ENCODE data around the gene GOLT1B. TPM values are rescaled to one million over a fixed set of nuclear protein-coding genes. Genes with fewer than 3 reads are reported as not detected.

GOLT1B gene
- total and polyA plus RNA-seq, 2 of the 8 experiments (the other 6 are each of a cell fraction or from before 2014, with no cell fraction given), result 18.3 to 38.3 TPM

GRCh38 chr12:21538061-21538653 is 36.6 kb downstream of the GOLT1B start:
- WGBS, 2 experiments (ENCODE audit: extremely low coverage in 1 of 2, insufficient coverage in 1 of 2, insufficient read length in 1 of 2, insufficient replicate concordance in 2 of 2, low coverage in 1 of 2, low lambda C conversion rate in 2 of 2, missing lambda C conversion rate in 1 of 2), result 87% methylated on average over 5 of the region's 5 CpGs; no CpG with 5 or more reads in 1 of the 2 experiments
- Histone ChIP-seq H3K4ac (replicated peaks; ENCODE audit: insufficient read length, low read depth, low read length) (no peak overlapping the region), H3K27ac (ENCODE audit: low read depth, low read length) (no peak overlapping the region), H2AK5ac (ENCODE audit: low read depth, low read length) (no peak overlapping the region; the same call in 1 of the 2 replicates), H3K14ac (ENCODE audit: insufficient read length) (no peak overlapping the region), H3K18ac (ENCODE audit: extremely low read depth, low read length) (no peak overlapping the region), H3K23ac (ENCODE audit: insufficient read length) (no peak overlapping the region), H2BK20ac (ENCODE audit: low read length) (no peak overlapping the region), H2BK12ac (ENCODE audit: low read depth, low read length) (no peak overlapping the region), H3K23me2 (ENCODE audit: low read depth, low read length) (no peaks in the 10 kb centered on the region; the same call in 1 of the 2 replicates), H3K9ac (replicated peaks in 1 of 4; ENCODE audit: extremely low read depth in 1 of 4, low read depth in 3 of 4, low read length in 3 of 4) (no peak overlapping the region), H3K56ac (replicated peaks; ENCODE audit: insufficient read length, low read depth, low read length) (no peak overlapping the region), H3K79me1 (ENCODE audit: low read depth, low read length) (no peaks in the 10 kb centered on the region; the same call in 1 of the 2 replicates), H2BK5ac (ENCODE audit: low read depth, low read length) (no peak overlapping the region), H3K4me2 (ENCODE audit: insufficient read depth in 1 of 2, low read depth in 2 of 2, low read length in 2 of 2) (no peak overlapping the region), H2BK120ac (replicated peaks; ENCODE audit: low read depth, low read length) (no peak overlapping the region), H4K91ac (replicated peaks; ENCODE audit: insufficient read length, low read length) (no peak overlapping the region), H4K5ac (ENCODE audit: insufficient read length, low read depth, low read length) (no peak overlapping the region), H3K4me1 (replicated peaks in 1 of 4; ENCODE audit: control insufficient read depth in 3 of 4, insufficient read depth in 4 of 4, low read length in 3 of 4) (no peaks in the 10 kb centered on the region), H3K79me2 (ENCODE audit: control insufficient read depth in 1 of 2, insufficient read depth in 2 of 2, low read length in 2 of 2) (no peaks in the 10 kb centered on the region), H3K9me3 (ENCODE audit: insufficient read depth in 2 of 2, low read depth in 1 of 2, low read length in 1 of 2) (no peaks in the 10 kb centered on the region), H3K27me3 (replicated peaks in 1 of 4; ENCODE audit: control insufficient read depth in 3 of 4, extremely low read depth in 1 of 4, insufficient read depth in 3 of 4, low read length in 3 of 4) (no peaks in the 10 kb centered on the region), H2AFZ (ENCODE audit: low read length) (no peak overlapping the region), H3K4me3 (ENCODE audit: extremely low read depth in 1 of 4, insufficient read depth in 2 of 4, low read depth in 3 of 4, low read length in 4 of 4) (no peak overlapping the region), H4K8ac (ENCODE audit: extremely low read depth, insufficient read depth, low read length) (no peak overlapping the region), H3K36me3 (ENCODE audit: control insufficient read depth in 2 of 4, insufficient read depth in 4 of 4, low read length in 3 of 4) (no peaks in the 10 kb centered on the region), H2BK15ac (ENCODE audit: low read length) (no peak overlapping the region), H4K20me1 (replicated peaks in 1 of 2; ENCODE audit: control insufficient read depth in 1 of 2, insufficient read depth in 2 of 2, low read length in 2 of 2) (no peaks in the 10 kb centered on the region)
- no peak for FAIRE-seq
- no peak for DNase-seq (ENCODE audit: low read depth in 1 of 2, low spot score in 2 of 2)
- ChIA-PET POLR2A (ENCODE audit: partially characterized antibody) (no interaction called here), CTCF (ENCODE audit: partially characterized antibody) (no interaction called here)
- TF ChIP-seq HDAC2 (IDR thresholded peaks at IDR 0.05; ENCODE audit: borderline replicate concordance in 1 of 2, low read depth in 2 of 2, low read length in 2 of 2) (no peak), ATF3 (IDR thresholded peaks at IDR 0.05; ENCODE audit: insufficient read depth, low read depth, low read length) (no peak), BACH1 (IDR thresholded peaks at IDR 0.05; ENCODE audit: low read length) (no peak), CHD1 (IDR thresholded peaks at IDR 0.05; ENCODE audit: low read depth, low read length) (no peak), NRF1 (IDR thresholded peaks at IDR 0.05; ENCODE audit: low read depth, low read length) (no peak), E2F6 (IDR thresholded peaks at IDR 0.05) (no peak), EGR1 (IDR thresholded peaks at IDR 0.05; ENCODE audit: borderline replicate concordance, low read depth, low read length) (no peak), KDM4A (IDR thresholded peaks at IDR 0.05; ENCODE audit: low read depth, low read length, severe bottlenecking) (no peak), TEAD4 (IDR thresholded peaks at IDR 0.05; ENCODE audit: low read depth, low read length) (no peak), TBP (IDR thresholded peaks at IDR 0.05; ENCODE audit: low read depth, low read length) (no peak), RFX5 (IDR thresholded peaks at IDR 0.05; ENCODE audit: borderline replicate concordance, low read depth, low read length) (no peak), RAD21 (IDR thresholded peaks at IDR 0.05 in 1 of 2, conservative IDR thresholded peaks at IDR 0.05 in 1 of 2; ENCODE audit: low read depth in 2 of 2, low read length in 2 of 2) (no peak)

All from H1 (cell line).